GM18520 (cell line): ENCODE data around the gene PARN.

ENCODE experiments used
- ATAC-seq: cut with Tn5 transposase; IDR thresholded peaks from one replicate; pipeline ENCODE4 v1.9.1; 2021; ENCODE audit not compliant: unreplicated experiment

The PARN gene

GRCh38 chr16:14530046-14530445, 100.0 kb downstream of the PARN start:
- no peak for ATAC-seq

GRCh38 chr16:14529010-14529669, 100.9 kb downstream of the PARN start:
- no peak for ATAC-seq

GRCh38 chr16:14528306-14528705, 101.8 kb downstream of the PARN start:
- ATAC-seq = no peak

- ATAC-seq = no peak
Measured at GRCh38 chr16:14527411-14528044, 102.5 kb downstream of the PARN start.

GRCh38 chr16:14525596-14525995, 104.5 kb downstream of the PARN start:
- no peak for ATAC-seq

GRCh38 chr16:14524979-14525378, 105.1 kb downstream of the PARN start:
- no peak for ATAC-seq

GRCh38 chr16:14523632-14524031, 106.4 kb downstream of the PARN start:
- ATAC-seq = no peak

GRCh38 chr16:14522671-14523070, 107.4 kb downstream of the PARN start:
- no peak for ATAC-seq

GRCh38 chr16:14520753-14521152, 109.3 kb downstream of the PARN start:
- ATAC-seq = no peak

- no peak for ATAC-seq
Measured at GRCh38 chr16:14514967-14515366, 115.1 kb downstream of the PARN start.

GRCh38 chr16:14513389-14514107, 116.5 kb downstream of the PARN start:
- no peak for ATAC-seq

- no peak for ATAC-seq
Measured at GRCh38 chr16:14511800-14512135, 118.3 kb downstream of the PARN start.

- no peak for ATAC-seq
Measured at GRCh38 chr16:14510939-14511799, 118.9 kb downstream of the PARN start.

GRCh38 chr16:14510581-14510938, 119.5 kb downstream of the PARN start:
- ATAC-seq = no peak

GRCh38 chr16:14509675-14510132, 120.4 kb downstream of the PARN start:
- no peak for ATAC-seq

GRCh38 chr16:14509055-14509454, 121.0 kb downstream of the PARN start:
- no peak for ATAC-seq

GRCh38 chr16:14505846-14506245, 124.2 kb downstream of the PARN start:
- no peak for ATAC-seq

- peak; percentile 86 for ATAC-seq
Measured at GRCh38 chr16:14502932-14503741, 126.9 kb downstream of the PARN start.

GRCh38 chr16:14502256-14502875, 127.7 kb downstream of the PARN start:
- no peak for ATAC-seq
